ENCODE measurements around the gene ATP1B2.

Gene ATP1B2

DNA sequence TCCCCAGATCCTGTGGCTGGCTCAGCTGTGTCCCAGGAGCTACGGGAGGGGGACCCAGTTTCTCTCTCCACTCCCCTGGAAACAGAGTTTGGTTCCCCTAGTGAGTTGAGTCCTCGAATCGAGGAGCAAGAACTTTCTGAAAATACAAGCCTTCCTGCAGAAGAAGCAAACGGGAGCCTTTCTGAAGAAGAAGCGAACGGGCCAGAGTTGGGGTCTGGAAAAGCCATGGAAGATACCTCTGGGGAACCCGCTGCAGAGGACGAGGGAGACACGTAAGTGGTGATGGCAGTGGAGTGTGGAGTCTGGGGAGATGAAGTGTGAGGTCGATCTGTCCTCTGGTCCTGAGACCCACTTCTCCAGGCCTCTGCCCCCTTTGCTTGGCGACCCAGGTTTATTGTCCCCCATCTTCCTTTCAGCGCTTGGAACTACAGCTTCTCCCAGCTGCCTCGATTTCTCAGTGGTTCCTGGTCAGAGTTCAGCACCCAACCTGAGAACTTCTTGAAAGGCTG, 38.1 kb downstream of the ATP1B2 start (continued):
- no peak for TF ChIP-seq CSDC2 (CRISPR knock-in tag; IDR thresholded peaks at IDR 0.05)

GRCh38 chr17:7695586-7695985, 44.9 kb downstream of the ATP1B2 start:
- ATAC-seq = no peak
- TF ChIP-seq, protein P1, sequence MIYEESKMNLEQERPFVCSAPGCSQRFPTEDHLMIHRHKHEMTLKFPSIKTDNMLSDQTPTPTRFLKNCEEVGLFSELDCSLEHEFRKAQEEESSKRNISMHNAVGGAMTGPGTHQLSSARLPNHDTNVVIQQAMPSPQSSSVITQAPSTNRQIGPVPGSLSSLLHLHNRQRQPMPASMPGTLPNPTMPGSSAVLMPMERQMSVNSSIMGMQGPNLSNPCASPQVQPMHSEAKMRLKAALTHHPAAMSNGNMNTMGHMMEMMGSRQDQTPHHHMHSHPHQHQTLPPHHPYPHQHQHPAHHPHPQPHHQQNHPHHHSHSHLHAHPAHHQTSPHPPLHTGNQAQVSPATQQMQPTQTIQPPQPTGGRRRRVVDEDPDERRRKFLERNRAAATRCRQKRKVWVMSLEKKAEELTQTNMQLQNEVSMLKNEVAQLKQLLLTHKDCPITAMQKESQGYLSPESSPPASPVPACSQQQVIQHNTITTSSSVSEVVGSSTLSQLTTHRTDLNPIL (CRISPR knock-in tag; IDR thresholded peaks at IDR 0.05; ENCODE audit: low read depth) = no peak
- no peak for TF ChIP-seq PPARA (CRISPR knock-in tag; IDR thresholded peaks at IDR 0.05; ENCODE audit: borderline replicate concordance)
- no peak for TF ChIP-seq ZFP3 (CRISPR knock-in tag; IDR thresholded peaks at IDR 0.05)

DNA sequence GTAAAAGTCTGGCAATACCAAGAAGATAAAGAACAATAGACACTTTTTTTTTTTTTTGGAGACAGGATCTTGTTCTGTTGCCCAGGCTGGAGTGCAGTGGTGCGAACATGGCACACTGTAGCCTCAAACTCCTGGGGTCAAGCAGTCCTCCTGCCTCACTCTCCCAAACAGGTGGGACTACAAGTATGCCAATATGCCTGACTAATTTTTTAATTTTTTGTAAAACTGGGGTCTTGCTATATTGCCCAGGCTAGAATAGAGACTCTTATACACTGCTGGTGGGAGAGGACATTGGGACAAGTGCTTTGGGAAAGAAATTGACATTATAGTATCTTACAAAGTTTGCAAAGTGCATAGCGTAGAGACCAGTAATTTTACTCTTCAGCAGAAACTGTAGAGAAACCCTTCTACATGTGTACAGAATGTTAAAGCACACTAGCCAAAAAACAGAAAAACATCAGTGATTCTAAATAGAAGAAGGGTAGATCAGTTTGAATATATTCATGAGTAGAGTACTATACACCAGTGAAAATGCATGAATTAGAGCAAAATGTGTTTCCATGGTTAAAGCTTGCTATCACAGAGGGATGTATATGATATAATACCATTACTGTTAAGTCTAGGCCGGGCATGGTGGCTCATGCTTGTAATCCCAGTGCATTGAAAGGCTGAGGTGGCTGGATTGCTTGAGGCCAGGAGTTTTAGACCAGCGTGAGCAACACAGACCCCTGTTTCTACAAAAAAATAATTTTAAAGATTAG, 47.3 kb downstream of the ATP1B2 start:
- no peak for ATAC-seq
- TF ChIP-seq TCF4 (CRISPR knock-in tag; IDR thresholded peaks at IDR 0.05; ENCODE audit: borderline replicate concordance) (no peak), ZFP3 (CRISPR knock-in tag; IDR thresholded peaks at IDR 0.05) (no peak), POU6F1 (CRISPR knock-in tag; IDR thresholded peaks at IDR 0.05; ENCODE audit: borderline replicate concordance, low read depth) (no peak), ZC3H10 (CRISPR knock-in tag; IDR thresholded peaks at IDR 0.05) (no peak), ZNF70 (CRISPR knock-in tag; IDR thresholded peaks at IDR 0.05) (no peak), ESRRG (CRISPR knock-in tag; IDR thresholded peaks at IDR 0.05) (no peak), ZNF565 (CRISPR knock-in tag; conservative IDR thresholded peaks at IDR 0.05; ENCODE audit: low read depth) (no peak), TOX (CRISPR knock-in tag; IDR thresholded peaks at IDR 0.05; ENCODE audit: borderline replicate concordance) (no peak), GLIS3 (CRISPR knock-in tag; IDR thresholded peaks at IDR 0.05) (no peak), SNAI2 (CRISPR knock-in tag; IDR thresholded peaks at IDR 0.05) (no peak)
- TF ChIP-seq, protein P2, sequence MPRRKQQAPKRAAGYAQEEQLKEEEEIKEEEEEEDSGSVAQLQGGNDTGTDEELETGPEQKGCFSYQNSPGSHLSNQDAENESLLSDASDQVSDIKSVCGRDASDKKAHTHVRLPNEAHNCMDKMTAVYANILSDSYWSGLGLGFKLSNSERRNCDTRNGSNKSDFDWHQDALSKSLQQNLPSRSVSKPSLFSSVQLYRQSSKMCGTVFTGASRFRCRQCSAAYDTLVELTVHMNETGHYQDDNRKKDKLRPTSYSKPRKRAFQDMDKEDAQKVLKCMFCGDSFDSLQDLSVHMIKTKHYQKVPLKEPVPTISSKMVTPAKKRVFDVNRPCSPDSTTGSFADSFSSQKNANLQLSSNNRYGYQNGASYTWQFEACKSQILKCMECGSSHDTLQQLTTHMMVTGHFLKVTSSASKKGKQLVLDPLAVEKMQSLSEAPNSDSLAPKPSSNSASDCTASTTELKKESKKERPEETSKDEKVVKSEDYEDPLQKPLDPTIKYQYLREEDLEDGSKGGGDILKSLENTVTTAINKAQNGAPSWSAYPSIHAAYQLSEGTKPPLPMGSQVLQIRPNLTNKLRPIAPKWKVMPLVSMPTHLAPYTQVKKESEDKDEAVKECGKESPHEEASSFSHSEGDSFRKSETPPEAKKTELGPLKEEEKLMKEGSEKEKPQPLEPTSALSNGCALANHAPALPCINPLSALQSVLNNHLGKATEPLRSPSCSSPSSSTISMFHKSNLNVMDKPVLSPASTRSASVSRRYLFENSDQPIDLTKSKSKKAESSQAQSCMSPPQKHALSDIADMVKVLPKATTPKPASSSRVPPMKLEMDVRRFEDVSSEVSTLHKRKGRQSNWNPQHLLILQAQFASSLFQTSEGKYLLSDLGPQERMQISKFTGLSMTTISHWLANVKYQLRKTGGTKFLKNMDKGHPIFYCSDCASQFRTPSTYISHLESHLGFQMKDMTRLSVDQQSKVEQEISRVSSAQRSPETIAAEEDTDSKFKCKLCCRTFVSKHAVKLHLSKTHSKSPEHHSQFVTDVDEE (CRISPR knock-in tag; IDR thresholded peaks at IDR 0.05) = no peak
- TF ChIP-seq, protein P1 (CRISPR knock-in tag; IDR thresholded peaks at IDR 0.05; ENCODE audit: low read depth) = no peak

DNA sequence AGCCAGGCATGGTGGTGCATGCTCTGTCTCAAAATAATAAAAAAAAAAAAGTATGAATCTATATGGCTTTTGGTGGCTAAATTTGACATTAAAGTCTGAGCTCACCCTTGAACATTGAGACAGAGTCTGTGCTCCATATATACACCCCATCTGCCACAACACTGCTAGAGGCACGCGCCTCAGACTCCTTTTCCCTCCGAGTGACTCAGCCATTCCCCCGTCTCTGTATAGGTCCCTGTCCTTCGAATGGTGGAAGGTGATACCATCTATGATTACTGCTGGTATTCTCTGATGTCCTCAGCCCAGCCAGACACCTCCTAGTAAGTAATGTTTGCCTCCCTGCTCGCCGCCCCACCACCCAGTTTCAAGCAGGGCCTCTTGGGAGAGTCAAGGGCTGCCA, 49.8 kb downstream of the ATP1B2 start:
- ATAC-seq = no peak
- TF ChIP-seq PPARA (CRISPR knock-in tag; IDR thresholded peaks at IDR 0.05; ENCODE audit: borderline replicate concordance) = no peak
- TF ChIP-seq RARB (CRISPR knock-in tag; IDR thresholded peaks at IDR 0.05) = no peak
- TF ChIP-seq BACH2 (CRISPR knock-in tag; IDR thresholded peaks at IDR 0.05; ENCODE audit: borderline replicate concordance) = no peak
- TF ChIP-seq, protein P2 (CRISPR knock-in tag; IDR thresholded peaks at IDR 0.05) = no peak
- TF ChIP-seq ESRRG (CRISPR knock-in tag; IDR thresholded peaks at IDR 0.05) = no peak
- TF ChIP-seq ARNTL (CRISPR knock-in tag; IDR thresholded peaks at IDR 0.05; ENCODE audit: borderline replicate concordance, low read depth) = no peak
- TF ChIP-seq TCF4 (CRISPR knock-in tag; IDR thresholded peaks at IDR 0.05; ENCODE audit: borderline replicate concordance) = no peak
- TF ChIP-seq OSR1 (CRISPR knock-in tag; IDR thresholded peaks at IDR 0.05) = no peak
- TF ChIP-seq GLIS3 (CRISPR knock-in tag; IDR thresholded peaks at IDR 0.05) = no peak
- no peak for TF ChIP-seq ZNF70 (CRISPR knock-in tag; IDR thresholded peaks at IDR 0.05)
- TF ChIP-seq CSRNP3 (CRISPR knock-in tag; IDR thresholded peaks at IDR 0.05) = no peak
- no peak for TF ChIP-seq ISL1 (CRISPR knock-in tag; IDR thresholded peaks at IDR 0.05)
- no peak for TF ChIP-seq SNAI2 (CRISPR knock-in tag; IDR thresholded peaks at IDR 0.05)
- TF ChIP-seq ZFP3 (CRISPR knock-in tag; IDR thresholded peaks at IDR 0.05) = no peak
- no peak for TF ChIP-seq TOX (CRISPR knock-in tag; IDR thresholded peaks at IDR 0.05; ENCODE audit: borderline replicate concordance)
- no peak for TF ChIP-seq ZNF8 (CRISPR knock-in tag; IDR thresholded peaks at IDR 0.05)
- no peak for TF ChIP-seq POU6F1 (CRISPR knock-in tag; IDR thresholded peaks at IDR 0.05; ENCODE audit: borderline replicate concordance, low read depth)
- TF ChIP-seq ZC3H10 (CRISPR knock-in tag; IDR thresholded peaks at IDR 0.05) = no peak

Measured in SK-N-SH treated with all-trans-retinoic acid at 6 μM for 48 hours (cell line).